ENCODE measurements around the gene IFNK.

Gene IFNK

GRCh38 chr9:27554712-27555111 lies 30.6 kb downstream of the IFNK start:
- no peak overlapping the region for H3K4me3 ChIP-seq (replicated peaks in 1 of 2; ENCODE audit: low read depth in 2 of 2, low read length in 2 of 2)
- DNase-seq (ENCODE audit: low read depth in 2 of 2), result no peak
- TF ChIP-seq, protein P1, sequence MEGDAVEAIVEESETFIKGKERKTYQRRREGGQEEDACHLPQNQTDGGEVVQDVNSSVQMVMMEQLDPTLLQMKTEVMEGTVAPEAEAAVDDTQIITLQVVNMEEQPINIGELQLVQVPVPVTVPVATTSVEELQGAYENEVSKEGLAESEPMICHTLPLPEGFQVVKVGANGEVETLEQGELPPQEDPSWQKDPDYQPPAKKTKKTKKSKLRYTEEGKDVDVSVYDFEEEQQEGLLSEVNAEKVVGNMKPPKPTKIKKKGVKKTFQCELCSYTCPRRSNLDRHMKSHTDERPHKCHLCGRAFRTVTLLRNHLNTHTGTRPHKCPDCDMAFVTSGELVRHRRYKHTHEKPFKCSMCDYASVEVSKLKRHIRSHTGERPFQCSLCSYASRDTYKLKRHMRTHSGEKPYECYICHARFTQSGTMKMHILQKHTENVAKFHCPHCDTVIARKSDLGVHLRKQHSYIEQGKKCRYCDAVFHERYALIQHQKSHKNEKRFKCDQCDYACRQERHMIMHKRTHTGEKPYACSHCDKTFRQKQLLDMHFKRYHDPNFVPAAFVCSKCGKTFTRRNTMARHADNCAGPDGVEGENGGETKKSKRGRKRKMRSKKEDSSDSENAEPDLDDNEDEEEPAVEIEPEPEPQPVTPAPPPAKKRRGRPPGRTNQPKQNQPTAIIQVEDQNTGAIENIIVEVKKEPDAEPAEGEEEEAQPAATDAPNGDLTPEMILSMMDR (IDR thresholded peaks at IDR 0.05; ENCODE audit: low read depth, low read length), result no peak

DNA sequence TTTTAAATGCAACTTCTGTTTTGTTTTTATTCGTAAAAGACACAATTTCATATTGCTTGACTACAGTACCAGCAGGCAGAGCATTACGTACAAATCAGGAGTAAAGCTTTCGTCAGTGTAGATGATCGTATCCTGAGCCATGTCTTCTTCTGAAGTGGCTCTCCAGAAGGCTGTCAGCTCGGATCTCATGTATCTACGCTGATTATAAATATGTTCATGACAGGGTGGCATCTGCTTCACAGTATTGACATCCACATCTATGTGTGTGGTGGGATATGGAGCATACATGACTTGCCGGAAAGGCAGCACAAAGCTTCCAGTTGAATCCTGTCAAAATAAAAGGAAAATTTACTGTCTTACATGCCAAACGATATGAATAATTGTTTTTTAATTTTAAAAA lies 32.4 kb downstream of the IFNK start:
- TF ChIP-seq, protein P1 (IDR thresholded peaks at IDR 0.05; ENCODE audit: low read depth, low read length), result no peak
- no peak for DNase-seq (ENCODE audit: low read depth in 2 of 2)
- H3K4me3 ChIP-seq (replicated peaks in 1 of 2; ENCODE audit: low read depth in 2 of 2, low read length in 2 of 2), result no peak overlapping the region

DNA sequence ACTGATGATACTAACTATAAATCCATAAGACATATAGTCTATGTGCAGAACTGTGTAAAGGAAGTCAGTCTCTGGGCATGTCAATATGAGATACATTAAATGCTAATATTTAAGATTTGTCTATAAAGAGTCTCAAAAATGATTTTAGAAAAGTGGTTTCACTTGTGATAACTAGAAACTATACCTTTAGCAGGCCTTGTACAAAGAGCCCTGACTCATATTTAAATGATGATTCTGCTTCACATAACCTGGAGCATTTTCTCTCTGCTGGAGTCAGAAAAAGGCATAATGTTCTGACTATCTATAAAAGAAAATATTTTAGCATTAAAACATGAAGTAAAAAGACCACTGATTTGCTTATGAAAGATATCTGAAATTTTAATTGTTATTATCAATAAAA lies 34.2 kb downstream of the IFNK start:
- TF ChIP-seq, protein P1 (IDR thresholded peaks at IDR 0.05; ENCODE audit: low read depth, low read length), result no peak
- no peak for DNase-seq (ENCODE audit: low read depth in 2 of 2)

GRCh38 chr9:27560457-27560856 lies 36.4 kb downstream of the IFNK start:
- no peak for DNase-seq (ENCODE audit: low read depth in 2 of 2)
- TF ChIP-seq, protein P1 (IDR thresholded peaks at IDR 0.05; ENCODE audit: low read depth, low read length), result no peak
- H3K4me3 ChIP-seq (replicated peaks in 1 of 2; ENCODE audit: low read depth in 2 of 2, low read length in 2 of 2), result no peak overlapping the region

More for the DNA sequence above, 34.2 kb downstream of the IFNK start:
- no peak overlapping the region for H3K4me3 ChIP-seq (replicated peaks in 1 of 2; ENCODE audit: low read depth in 2 of 2, low read length in 2 of 2)

- TF ChIP-seq, protein P1 (IDR thresholded peaks at IDR 0.05; ENCODE audit: low read depth, low read length), result no peak
- DNase-seq (ENCODE audit: low read depth in 2 of 2), result no peak
- no peak overlapping the region for H3K4me3 ChIP-seq (replicated peaks in 1 of 2; ENCODE audit: low read depth in 2 of 2, low read length in 2 of 2)
Observed at GRCh38 chr9:27561685-27562084, 37.6 kb downstream of the IFNK start.

DNA sequence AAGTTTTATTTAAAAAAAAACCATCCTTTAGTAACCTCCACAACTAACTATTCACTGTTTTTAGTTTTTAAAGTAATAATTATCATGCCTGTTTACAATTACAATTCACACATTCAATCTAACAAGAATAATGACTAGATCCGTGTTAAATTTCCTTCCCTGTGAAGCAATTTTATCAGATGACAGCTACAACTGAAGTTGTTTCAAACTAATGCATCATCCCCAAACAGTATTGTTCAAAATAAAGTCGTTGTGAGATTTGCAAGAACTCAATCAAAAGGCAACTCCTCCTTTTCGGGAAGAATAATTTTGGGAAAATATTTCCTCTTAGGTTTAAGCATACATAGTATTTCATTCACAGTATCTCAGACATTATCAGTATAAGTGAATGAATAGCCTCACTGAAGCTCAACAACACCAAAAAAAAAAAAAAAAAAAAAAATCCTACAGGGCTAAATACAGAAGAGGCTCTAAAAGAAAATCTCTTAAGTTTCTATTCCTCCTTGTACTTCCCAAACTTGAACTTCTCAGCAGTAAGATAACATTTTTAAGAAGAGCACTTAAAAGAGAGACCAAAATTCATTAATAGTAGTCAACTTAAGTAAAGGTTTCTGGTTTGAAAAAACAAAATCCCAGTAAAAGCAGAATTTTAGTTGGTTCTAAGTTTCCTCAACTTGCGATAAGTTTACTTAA lies 39.8 kb downstream of the IFNK start:
- no peak overlapping the region for H3K4me3 ChIP-seq (replicated peaks in 1 of 2; ENCODE audit: low read depth in 2 of 2, low read length in 2 of 2)
- no peak for DNase-seq (ENCODE audit: low read depth in 2 of 2)
- TF ChIP-seq, protein P1 (IDR thresholded peaks at IDR 0.05; ENCODE audit: low read depth, low read length), result no peak

DNA sequence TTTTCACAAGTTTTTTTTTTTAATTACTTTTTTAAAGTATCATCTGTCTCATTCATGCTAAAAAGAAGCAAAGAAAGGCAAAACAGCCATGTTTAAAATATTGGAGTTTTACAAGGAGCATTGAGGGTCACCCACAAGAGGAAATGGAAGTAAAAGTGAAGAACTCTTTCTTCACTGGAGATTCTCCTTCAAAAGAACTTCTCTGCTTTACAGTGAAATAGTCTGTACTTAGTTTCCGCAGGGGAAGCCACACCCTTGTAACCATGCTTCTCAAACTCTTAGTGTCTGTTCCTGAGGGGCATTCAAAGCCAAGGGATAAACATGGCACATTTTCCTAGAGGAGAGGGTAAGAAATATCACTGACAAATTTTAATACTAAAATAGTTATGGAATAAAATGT lies 40.6 kb downstream of the IFNK start:
- no peak overlapping the region for H3K4me3 ChIP-seq (replicated peaks in 1 of 2; ENCODE audit: low read depth in 2 of 2, low read length in 2 of 2)
- DNase-seq (ENCODE audit: low read depth in 2 of 2), result no peak
- TF ChIP-seq, protein P1 (IDR thresholded peaks at IDR 0.05; ENCODE audit: low read depth, low read length), result no peak

Measured in cardiac fibroblast (primary cell).